GM18861 (cell line): Measurements from ENCODE around the gene UNC5B.

Source experiments
- ATAC-seq: cut with Tn5 transposase; IDR thresholded peaks from one replicate; pipeline ENCODE4 v1.9.1; 2021; ENCODE audit not compliant: unreplicated experiment

Gene UNC5B

DNA sequence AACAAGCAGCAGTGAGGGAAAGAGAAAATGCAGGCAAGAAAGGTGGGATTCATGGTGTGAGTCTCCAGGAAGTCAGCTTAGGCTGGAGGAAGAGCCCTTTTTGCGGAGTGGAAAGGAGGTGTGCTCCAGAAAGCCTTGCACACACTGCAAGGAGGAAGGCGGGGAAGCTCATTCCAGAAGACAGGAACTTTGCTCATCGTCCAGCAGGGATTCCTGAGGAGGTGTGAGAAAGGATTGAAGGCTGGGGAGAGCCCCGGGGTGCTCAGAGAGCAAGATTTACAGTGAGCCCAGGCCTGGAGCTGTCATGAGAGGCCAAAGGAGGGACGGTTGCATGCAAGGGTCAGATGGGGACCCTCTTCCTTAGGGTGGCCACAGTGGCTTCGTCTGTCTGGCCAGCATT, 124.3 kb downstream of the UNC5B start:
- no peak for ATAC-seq

DNA sequence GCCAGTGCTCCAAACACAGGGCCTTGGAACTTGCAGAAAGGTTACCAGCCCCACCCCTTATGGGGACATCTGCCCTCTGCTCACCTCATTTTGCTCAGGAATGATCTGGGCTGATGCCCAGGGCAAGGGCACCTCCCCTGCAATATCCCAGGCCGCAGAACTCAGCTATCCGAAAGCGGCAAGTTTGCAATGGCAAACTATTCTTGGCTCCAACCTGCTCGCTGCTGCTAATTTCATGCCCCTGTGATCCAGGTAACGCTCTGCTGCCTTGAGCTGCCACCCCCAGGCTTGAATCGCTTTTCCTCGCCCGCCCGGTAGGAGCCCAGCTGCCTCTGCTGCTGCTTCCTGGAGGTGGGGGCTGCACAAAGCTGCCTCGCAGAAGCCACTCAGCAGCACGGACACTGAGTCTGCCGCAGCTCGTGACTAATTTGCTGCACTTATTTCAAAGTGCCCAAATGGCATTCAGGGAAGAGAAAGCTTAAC, 124.9 kb downstream of the UNC5B start:
- ATAC-seq: no peak

DNA sequence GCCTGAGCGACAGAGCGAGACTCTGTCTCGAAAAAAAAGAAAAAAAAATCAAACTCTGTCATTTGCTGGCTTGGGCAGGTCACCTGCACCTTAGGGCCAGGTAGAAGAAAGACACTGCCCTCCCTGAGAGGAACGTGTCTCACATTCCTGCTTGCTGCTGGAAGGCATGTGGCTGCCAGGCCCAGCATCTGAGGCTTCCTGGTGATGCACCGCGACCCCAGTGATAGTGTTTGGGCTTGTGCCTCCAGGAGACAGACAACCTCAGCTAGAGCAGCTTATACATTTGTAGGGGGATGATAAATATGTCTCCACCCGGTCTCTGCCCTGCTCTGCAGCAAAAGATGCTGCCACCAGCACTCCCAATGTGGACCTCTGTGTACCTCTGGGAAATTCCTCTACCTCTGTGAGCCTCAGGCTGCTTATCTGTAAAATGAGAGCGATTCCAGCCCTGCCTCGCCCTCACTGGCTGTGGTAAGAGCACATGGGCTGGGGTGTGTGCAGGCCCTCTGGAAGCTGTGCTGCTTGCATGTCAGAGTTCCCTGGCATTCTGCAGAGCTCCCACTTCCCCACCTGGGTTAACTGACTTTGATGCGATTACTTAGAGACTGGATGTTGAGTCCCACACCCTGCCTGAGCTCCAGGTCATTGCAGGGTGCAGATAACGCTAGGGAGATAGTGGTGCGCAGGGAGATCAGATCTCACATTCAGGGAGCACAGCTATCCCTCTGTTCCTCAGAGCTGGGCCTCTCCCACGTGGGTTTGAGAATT, 126.5 kb downstream of the UNC5B start:
- no peak for ATAC-seq

DNA sequence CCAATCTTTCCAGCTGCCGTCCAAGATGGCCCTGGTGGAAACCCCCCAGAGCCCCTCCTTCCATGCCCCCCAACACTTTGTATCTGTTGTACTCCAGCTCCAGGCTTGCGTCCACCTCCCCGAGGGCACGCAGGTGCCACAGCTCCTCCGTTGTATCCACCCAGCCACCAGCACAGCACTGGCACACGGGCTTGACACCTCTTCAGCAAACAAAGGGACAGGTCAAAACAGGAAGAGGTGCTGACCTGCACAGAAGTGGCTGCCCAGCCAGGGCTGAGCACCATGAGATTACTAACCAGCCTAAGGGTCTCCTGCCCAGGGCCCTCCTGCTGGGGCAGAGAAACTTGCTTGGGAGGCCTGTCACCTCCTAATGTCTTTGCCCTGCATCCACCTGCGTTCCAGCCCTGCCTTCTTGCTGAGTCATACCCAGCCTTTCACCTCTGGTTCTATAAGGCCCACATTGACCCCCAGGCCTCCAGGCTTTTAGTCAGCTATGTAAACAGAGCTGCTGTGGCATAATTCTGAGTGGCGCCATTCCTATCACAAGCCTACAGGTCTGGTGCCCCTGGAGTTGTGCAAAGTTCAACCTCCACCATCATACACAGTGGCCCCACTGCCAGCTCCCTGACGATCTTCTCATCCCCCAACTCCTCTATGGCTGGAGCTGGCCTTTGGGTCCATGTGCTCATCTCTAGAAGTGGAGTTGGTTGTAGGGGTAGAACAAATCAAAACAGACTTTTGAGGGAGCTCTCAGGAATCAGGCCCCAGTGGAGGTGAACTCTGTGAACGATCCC, 127.6 kb downstream of the UNC5B start:
- ATAC-seq: no peak

DNA sequence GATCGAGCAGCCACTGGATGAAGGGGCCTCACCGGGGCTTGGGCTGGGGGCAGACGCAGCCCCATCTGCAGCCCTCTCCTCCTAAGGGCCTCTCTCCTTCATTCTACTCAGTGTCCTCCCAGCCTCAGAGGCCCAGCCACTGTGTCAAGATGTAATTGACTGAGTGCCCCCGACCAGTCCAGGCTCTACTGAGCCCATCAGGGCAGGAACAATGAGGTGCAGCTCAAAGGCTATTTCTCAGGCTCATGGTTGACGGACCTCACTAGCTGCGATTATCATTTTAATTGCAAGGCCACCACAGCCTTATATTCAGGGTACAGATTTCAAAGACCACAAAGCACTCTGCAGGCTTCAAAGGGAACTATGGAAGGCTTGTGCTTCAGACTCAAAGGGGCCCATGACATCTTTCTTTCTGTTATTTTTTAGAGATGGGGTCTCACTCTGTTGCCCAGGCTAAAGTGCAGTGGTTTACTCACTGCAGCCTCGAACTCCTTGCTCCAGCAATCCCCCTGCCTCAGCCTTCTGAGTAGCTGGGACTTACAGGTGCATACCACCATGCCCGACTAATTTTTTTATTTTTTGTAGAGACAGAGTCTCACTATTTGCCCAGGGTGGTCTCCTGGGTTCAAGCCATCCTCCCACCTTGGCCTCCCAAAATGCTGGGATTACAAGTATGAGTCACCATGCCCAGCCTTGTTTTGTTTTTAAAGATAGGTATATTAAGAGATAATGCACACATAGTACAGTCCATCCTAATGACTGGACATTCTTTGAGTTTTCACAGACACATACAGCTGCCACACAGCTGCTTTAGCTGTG, 130.4 kb downstream of the UNC5B start:
- ATAC-seq: no peak

DNA sequence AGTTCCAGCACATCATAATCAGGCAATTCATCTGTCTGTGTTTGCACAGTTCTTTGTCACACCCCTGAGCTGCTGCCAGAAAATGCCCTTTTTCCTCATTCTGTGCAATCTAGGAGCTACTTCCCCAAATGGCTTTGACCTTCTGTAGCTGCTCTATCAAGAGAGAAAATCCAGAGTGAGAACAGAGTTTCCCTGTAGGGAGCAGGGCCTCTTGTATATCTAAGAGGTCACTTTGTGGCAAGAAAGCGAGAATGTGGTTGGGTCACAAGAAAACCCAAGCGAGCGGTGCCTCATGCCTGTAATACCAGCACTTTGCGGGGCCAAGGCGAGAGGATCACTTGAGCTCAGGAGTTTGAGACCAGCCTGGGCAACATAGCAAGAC, 131.0 kb downstream of the UNC5B start:
- ATAC-seq: no peak

DNA sequence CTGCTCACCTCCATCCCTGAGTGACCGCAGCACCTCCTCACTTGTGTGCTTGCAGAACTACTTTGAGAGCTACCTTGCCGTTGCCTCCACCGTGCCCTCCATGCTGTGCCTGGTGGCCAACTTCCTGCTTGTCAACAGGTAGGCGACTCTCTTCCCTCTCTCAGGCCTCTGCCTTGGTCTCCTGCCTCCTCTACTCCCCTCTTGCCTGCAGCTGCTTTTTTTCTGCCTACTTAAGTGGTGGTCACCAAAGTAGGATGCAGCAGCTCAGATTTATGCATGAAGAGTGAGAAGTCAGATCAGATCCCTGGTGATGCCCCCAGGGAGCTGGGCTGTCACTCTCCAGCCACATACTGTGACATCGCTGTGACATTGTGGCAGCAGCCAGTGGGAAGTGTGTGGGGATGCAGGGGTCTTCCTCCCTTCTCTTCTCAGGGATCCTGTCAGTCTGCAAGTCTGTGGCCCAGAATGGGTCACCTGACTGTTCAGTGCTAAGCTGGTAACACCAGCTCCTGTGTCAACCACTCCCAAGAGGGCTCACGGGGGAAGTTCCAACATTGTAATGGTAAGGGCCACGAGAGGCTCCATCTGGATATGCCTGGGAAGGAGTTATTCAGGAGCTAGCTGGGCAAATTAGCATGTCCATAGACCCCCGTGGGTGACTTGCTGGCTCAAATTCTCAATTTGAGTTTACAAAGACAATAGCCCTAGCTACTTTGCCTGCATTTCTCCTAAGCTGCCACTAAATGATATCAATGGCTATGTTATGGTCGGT, 132.0 kb downstream of the UNC5B start:
- ATAC-seq: no peak

DNA sequence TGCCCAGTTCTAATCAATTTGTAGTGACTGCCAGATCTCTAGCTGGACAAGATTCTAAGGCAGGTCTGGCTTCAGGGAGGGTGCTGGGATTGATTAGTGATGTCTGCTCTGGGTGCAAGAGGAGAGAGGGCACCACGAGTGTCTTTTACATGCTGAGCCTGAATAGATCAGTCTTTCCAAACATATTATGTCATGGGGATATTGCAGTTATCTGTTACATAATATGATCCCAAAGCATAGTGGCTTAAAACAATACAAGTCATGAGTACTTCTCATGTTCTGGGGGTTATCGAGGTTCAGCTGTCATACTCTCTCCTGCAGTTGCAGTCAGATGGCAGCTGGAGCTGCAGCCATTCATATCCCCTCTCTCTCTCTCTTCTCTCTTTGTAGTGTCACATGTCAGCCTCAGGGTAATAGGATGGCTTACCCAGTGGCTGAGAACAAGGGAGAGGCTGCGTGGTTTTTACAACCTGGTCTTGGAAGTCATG, 132.7 kb downstream of the UNC5B start:
- no peak for ATAC-seq

DNA sequence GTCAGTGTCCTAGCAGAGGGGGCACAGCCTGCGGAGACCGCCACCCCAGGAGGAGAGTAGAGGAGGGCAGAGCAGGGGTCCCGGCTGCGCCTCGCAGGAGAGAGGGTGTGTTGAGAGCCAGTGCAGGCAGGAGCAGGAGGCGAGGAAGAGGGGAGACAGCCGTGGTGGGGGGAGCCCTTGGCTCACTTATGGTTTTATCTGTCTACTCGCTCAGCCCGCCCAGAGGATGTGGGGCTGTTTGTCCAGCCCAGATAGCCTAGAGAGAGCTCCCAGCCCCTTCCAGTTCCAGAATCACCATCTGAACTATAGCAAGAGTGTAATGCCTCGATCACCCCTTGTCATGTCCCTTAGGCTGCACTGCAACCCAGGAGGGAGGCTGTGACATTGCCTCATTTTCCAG, 133.3 kb downstream of the UNC5B start:
- ATAC-seq: no peak

DNA sequence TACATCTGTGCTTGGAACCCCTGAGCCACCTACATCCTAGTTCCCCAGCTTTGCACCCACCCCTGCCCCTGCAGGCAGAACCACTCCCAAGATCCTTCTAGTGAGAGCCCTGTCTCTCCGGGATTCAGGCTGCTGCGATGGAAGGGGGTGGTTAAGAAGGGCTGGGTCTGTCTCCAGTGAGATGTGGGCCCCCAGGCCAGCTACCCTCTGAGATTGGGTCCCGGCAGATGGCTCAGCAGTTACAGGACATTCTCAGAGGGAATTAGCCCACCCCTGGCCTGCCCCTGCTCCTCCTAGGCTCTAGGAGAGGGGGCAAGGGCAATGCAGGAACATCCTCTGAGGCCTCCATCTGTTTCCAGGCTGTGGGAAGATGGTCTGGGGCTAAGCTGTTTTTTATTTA, 134.4 kb downstream of the UNC5B start:
- ATAC-seq: no peak

DNA sequence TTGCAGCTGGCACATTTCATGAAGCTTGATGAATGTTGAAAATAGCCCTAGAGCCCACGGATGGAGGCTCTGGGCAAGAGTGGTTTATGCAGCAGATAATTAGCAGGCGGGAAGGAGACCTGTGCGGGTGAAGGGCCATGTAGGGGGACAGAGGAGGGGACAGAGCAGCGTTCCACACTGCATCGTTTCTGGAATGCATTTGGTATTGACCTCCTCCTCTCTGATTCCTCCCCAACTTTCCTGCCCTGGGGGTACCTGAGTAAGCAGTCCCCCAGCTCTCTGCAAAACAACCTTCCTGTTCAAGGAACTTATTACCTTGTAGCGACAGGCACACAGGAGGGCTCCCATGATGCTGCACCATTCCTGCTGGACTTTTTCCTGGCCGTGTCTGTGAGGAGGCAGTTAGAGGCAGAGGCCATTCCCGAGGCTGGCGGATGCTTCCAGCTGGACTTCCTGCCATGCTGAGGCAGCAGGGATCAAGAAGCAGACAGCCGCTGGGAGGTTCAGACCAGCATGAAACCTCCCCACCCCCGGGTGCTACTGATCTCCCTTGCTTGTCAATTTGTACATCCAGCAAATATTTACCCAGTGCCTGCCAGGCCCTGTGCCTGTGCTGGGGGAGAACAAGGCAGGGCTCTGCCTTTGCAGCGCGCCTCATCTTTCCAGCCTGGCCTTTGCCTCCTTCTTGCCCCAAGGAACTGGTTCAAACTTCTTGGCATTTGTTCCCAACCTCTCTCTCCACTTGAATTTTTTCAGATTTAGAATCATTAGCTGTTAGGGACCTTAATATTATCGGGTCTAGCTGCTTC, 135.4 kb downstream of the UNC5B start:
- ATAC-seq: no peak

DNA sequence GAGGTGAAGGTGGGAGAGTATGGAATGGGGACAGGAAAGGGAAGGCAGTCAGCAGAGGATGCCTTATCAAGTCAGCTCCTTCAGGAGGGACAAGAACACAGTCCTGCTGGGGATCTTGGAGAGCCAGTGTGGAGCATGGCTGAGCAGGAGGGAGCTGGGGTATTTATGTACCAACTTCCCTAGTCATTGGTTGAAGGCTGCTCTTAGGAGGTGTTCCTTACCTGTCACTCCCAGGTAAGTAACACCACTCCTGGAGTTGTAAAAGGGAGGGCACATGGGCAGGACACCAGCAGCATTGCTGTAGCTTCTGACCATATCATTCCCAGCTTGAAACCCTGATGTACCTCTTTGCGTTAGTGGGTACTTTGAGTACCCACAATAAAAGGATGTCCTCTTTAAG, 136.5 kb downstream of the UNC5B start:
- no peak for ATAC-seq

DNA sequence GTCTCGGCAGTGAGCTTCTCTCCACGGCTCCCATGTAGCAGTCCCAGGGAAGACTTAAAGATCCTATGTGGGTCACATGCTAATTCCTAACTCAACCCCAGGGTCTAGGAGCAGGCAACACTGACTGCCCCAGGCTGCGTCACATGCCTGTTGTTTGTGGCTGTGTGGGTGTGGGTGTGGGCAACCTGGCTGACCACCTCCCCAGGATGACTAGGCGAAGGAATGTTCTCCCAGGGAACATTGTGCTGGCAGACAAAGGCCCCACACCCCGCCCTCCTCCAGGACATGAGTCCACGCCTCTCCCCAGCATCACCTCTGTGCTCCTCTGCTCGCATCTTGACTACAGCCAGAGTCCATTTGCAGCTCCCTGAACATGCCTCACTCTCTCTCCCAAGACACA, 137.0 kb downstream of the UNC5B start:
- ATAC-seq: no peak

DNA sequence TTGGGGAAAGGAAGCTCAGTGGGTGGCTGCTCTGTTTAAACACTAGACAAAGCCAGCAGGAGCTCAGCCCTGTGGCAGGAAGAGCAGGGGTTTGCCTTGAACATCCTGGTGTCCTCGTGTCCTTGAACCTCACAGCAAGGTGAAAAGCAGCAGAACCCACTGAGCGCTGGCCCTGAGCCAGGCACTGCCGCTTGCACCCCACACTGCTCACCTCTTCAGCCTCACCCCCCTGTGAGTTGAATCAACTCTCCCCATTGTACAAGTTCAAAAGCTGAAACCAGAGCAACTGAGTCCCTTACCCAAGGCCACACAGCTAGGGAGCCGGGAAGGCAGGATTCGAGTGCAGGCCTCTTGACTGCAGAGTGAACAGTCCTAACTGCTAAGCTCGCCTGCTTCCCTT, 138.7 kb downstream of the UNC5B start:
- no peak for ATAC-seq

DNA sequence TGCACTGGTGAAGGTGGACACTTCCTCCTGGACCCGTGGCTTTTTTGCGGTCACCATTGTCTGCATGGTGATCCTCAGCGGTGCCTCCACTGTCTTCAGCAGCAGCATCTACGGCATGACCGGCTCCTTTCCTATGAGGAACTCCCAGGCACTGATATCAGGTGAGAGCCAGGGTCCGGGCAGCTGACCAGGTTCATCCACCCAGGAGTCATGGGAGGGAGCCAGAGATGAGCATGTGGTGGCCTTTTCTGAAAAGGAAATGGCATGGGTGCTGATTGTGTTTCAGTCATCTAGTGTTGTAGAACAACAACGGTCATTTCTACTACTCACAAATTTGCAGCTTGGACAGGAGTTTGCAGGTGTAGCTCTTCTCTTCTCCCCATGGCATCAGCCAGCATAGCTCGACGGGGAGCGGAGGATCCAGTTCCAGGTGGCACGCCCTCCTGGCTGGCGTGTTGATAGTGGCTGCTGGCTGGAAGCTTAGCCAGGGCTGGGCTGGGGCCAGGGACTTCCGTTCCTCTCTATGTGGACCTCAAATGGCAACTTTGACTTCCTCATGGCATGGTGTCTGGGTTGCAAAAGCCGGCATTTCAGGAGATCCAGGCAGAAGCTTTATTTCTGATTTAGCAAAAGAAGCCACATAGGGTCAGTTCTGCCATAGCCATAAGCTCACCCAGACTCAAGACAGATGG, 139.4 kb downstream of the UNC5B start:
- ATAC-seq: no peak
